Measurements from ENCODE around the gene AFAP1.

Gene AFAP1

DNA sequence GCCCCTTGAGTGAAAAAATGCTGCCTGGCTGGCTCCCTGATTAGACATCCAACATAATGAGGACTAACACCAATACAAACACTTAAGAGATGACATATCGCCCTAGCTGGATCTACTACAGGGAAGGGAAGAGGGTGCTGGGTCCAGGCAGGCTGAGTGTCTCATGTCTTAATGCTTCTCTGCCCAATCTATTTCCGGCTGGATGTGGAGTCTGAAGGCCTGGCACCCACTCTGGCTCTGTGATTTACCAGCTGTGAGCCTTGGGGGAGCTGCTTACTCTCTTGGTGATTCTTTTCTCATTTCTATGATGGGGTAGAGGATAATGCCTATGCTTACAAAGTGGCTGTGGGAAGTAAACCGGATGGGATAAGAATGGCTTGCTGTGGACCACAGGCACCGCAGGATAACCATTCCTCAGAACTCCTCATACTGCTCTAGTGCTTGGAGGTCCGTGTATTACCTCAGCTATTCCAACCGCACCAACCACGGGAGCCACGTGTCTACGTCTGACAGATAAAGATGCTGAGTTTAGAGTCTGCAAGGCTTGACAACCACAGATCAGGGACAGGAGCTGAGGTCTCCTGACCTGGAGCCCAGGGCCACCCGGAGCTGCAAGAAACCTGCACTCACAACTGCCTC, 161.7 kb downstream of the AFAP1 start:
- TF ChIP-seq GATA3 (IDR thresholded peaks at IDR 0.05; ENCODE audit: low read depth, low read length), result no peak
- TF ChIP-seq GATA2 (IDR thresholded peaks at IDR 0.05; ENCODE audit: low read depth, low read length), result no peak

DNA sequence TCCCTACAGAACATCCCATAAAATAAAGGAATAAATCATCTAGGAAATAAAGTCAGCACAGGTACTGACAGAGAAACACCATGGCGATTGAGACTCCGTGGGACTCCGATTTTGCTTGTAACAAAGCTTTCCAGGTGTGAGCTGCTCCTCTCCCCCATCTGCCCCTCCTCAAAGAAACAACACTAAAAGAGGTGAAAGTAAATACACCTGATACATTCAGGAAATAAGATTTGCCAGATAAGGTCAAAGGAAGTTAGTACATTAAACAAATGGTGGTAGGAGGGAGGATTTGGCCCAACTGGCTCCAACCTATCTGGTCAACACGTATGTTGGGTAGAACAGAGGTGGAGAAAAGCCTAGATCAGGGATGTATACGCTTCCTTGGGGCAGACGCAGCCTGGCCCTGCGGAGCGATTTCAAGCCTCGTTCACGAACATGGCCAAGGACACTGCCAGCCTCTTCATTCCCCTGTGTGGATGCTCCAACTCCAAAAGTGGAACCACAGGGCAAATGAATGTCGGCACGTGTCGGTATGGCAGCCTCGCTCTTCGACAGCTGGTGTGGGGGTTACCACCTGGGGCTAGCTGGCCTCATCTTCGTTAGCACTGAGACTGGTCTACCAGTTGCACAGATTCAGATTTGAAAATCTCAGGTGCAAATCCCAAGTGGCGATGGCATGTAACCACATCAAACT, 162.5 kb downstream of the AFAP1 start:
- no peak for TF ChIP-seq GATA3 (IDR thresholded peaks at IDR 0.05; ENCODE audit: low read depth, low read length)
- TF ChIP-seq GATA2 (IDR thresholded peaks at IDR 0.05; ENCODE audit: low read depth, low read length), result no peak

DNA sequence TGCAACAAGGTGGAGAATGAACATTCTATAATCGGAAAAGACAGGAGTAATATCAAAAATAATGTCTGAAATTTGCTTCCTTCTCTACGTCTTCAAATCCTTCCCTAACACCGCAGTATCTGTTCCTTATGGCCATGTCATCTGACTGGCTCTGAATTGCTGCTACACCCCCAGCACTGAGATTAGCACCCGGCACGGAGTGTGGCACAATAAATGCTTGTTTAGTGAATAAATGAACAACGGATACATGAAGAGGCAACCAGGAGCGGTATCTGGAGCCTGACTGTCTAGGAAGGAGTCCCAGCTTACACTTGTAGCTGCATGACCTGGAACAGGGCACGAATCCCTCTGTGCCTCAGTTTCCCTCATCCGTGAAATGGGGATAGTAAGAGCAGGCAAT, 164.3 kb downstream of the AFAP1 start:
- TF ChIP-seq GATA3 (IDR thresholded peaks at IDR 0.05; ENCODE audit: low read depth, low read length), result no peak
- TF ChIP-seq GATA2 (IDR thresholded peaks at IDR 0.05; ENCODE audit: low read depth, low read length), result no peak

DNA sequence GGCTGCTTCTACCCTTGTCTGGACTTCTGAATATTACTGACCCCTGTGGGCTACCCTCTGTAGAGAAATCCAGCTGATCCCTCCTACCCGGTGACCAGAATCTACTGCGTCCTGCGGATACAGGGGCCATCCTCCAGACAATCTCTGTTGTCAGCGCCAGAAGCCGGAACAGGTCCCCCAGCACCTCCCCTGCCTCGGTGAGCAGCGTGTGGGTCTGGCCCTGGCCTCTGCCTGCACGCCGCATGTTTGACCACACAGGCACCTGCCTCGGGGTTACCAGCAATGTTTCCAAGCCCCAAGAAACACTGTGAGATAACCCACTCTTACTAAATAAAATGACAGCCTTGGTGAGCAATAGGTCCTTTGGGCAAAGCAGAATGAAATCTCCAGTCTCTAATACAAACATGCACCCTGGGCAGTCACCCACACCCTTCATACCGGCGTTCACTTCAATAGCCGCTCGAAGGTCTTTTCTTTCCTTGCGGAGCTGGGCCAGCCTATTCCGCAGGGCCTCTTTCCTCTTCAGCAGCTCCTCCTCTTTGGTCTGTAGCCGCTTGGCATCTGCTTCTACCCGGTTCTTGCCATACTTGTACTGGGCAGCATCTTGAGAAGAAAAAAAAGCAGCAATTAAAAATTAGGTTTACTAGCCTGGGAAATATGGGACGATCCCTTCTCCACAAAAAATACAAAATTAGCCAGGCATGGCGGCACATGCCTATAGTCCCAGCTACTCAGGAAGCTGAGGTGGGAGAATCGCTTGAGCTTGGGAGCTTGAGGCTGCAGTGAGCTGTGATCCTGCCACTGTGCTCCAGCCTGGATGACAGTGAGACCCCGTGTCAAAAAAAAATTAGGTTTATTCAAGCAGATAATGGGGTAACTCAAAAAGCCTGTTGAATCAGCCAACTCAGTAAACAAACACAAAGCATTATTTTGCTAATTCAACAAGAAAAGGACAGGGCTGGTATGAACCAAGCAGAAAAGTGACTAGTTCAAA, 165.1 kb downstream of the AFAP1 start:
- TF ChIP-seq GATA2 (IDR thresholded peaks at IDR 0.05; ENCODE audit: low read depth, low read length) (no peak), GATA3 (IDR thresholded peaks at IDR 0.05; ENCODE audit: low read depth, low read length) (no peak)

DNA sequence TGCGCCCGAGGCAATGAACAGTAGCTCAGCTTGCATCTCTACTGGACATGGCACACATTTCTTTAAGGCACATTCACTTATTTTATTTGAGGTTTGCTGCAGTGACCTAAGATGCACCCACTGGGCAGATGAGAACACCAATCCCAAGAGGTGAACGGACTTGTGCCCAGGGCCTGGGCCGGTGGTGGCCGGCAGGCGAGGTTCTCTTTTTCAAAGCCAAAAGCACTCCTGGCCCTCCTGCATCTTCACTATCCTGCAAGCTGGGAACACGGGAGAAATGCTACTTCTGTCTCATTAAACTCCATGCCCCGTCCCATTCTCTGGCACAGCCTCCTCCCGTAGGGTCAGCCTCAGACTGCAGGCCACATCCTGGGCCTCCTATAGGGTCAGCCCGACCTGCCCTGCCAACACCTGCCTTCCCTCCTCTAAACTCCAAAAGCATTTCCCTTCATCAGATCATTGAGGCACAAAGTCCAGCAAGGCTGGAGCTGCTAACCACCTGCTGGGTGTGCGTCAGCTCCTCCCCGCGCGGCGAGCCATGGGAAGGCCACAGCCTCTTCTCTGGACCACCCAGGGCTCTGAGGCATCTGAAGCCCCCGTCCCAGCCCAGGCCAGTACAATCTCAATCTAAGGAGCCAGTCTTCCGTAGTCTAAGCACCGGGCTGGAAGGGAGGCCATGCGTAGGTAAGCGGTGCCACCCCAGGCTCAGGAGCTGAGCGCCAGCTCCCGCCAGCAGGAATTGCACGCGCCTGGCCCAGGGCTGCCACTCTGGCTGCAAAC, 166.1 kb downstream of the AFAP1 start:
- no peak for TF ChIP-seq GATA3 (IDR thresholded peaks at IDR 0.05; ENCODE audit: low read depth, low read length)
- no peak for TF ChIP-seq GATA2 (IDR thresholded peaks at IDR 0.05; ENCODE audit: low read depth, low read length)

DNA sequence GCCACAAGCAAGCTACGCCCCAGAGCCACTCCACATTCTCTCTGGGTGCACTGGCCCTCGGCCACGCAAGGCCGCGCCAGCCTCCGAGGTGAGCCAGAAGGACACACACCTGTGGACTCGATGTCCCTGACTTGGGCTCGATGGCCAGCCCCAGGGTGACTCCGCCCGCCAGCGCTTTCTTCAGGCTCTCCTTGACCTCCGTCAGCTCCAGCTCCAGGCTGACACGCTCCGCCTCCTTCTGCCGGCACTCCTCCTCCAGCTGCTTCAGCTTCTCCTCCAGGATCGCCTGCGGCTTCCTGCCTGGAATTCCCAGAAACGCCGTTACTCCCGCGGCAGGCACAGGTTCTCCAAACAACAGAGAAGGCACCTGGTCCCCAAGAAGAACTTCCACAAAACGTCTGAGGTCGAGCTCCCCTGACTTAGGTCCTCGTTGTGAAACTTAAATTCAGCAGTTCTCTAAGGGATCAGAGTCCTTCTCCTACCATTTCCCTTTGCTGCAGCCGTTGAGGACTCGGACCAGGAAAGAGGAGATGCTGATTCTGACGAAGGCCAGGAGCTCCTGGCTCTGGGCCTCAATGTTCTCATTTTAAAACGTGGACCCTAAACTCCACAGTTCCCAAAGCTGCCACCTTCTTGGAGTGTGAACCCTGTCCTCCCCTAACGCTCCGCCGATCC, 166.8 kb downstream of the AFAP1 start:
- no peak for TF ChIP-seq GATA3 (IDR thresholded peaks at IDR 0.05; ENCODE audit: low read depth, low read length)
- no peak for TF ChIP-seq GATA2 (IDR thresholded peaks at IDR 0.05; ENCODE audit: low read depth, low read length)

DNA sequence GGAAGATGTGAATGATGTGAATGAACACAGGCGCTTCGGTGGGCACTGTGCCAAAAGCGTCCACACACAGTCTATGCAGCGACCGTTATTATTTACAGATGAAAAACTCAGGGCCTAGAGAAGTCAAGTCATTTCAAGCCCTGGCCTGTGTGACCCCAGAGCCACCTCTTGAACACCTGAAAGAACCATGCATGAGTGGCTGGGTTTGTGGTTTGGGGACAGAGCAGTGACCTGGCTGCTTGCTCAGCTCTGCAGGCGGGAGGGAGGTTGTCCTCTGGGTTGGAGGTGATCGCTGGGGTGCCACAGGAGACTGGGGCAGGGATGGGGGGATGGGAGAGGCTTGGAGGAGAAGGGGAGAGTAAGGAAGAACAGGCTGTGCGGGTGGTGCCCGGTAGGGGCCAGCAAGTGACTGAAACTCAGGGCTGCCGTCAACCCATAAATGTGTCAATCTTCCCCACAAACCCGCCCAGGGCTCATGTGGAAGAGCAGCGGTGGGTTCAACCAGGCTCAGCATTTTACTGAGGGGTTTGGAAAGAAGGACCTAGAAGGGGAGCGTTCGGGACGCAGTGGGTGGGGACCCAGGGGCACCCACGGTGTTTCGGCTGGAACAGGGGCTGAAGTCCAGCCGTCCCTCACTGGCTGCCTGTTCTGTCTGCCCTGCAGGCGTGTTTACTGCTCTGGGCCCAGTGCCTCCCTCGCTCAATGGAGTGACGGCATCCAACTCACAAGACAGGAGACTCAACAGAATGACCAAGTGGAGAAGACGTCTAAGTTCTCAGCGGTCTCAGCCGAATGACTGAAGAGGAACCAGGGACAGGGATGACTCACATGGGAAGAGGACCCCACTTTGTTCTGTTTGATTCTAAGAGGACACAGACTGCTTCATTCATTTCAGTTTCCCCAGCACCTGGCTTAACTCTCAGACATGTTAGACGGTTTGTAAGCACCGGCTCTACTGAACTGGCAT, 167.8 kb downstream of the AFAP1 start:
- TF ChIP-seq GATA3 (IDR thresholded peaks at IDR 0.05; ENCODE audit: low read depth, low read length), result no peak
- TF ChIP-seq GATA2 (IDR thresholded peaks at IDR 0.05; ENCODE audit: low read depth, low read length), result no peak

DNA sequence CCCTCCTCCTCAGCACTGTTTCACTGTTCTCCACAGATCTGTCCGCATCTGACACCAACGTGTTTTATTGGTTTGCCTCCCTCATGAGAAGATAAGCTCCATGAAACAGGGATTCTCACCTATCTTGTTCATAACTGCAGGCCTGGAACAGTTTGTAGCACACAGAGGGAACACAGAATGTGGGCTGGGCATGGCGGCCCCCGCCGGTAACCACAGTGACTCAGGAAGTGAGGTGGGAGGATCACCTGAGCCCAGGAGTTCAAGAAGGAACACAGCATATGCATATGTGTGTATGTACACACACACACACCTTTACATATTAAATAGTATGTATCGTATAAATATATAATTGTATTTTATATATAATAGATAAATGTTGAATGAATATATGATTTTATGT, 168.6 kb downstream of the AFAP1 start:
- no peak for TF ChIP-seq GATA3 (IDR thresholded peaks at IDR 0.05; ENCODE audit: low read depth, low read length)
- no peak for TF ChIP-seq GATA2 (IDR thresholded peaks at IDR 0.05; ENCODE audit: low read depth, low read length)

DNA sequence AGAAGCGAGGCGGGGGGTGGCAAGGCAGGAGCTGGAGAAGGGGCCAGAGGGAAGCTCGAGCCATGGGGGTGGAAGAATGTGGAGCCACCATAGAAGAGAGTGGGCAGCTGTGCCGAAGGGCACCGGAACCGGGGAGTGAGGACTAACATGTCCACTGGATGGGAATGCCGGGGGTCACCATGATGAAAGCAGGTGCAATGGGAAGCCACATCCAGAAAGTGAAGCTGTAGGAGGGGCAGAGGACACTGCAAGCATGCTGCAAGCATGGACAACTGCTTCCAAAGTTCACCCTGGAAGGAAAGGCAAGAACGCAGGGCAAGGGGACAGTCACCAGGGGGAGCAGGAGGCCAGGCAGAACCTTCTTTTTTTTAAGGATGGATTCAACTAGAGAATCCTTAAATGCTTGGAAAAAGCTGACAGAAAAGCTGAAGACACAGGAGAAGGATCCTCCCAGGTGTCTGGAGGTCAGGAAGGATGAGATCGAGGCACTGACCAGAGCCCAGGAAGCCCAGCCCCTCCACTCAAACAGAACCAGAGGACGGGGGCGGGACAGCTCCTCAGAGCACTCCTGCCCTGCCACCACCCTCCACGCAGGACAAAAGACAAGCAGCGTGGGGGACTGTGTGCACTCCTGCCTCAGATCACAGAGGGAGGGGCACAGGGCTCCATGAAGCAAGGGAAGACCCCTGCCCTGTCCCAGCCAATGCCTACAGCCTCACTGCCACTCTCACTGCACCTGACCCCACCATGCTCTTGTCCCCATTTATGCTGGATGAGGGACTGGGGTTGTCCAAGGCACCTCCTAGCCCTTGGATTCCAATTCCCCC, 169.2 kb downstream of the AFAP1 start:
- TF ChIP-seq GATA2 (IDR thresholded peaks at IDR 0.05; ENCODE audit: low read depth, low read length) (no peak), GATA3 (IDR thresholded peaks at IDR 0.05; ENCODE audit: low read depth, low read length) (no peak)

DNA sequence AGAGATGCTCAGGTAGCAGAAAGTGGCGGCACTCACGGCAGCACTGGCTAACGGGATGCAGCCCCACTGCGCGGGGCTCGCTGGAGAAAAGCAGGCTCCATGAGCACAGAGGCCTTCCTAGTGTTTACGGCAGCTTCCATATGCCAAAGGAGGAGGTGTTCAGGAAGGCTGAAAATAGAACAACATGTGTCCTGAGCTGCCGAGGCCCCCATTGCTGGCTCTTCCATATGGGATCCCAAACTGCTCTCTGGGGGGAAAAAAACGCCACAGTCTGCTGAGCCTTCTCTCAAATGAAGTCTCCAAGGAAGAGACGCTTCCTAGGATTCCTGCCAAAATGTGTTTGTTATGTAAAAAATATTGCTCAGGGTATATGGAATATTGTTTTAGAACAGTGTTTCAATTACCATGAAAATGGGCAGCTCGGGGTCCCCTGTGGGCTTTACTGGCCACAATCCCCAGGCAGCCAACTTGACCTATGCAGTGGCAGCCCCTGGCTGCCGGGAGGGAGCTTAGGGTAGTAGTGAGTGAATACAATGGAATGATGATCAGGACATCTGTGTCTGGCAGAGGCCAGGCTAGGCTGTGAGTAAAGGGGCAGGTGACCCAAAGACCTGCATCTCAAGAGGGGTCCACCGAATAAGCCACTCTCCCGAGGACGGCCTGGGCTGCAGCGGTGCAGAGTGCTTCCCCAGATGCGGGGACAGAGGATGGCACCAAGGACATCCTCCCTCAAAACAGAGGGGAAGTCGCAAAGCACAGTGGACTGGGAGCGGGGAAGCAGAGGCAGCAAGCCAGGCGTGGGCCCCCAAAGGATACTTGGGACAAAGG, 170.1 kb downstream of the AFAP1 start:
- no peak for TF ChIP-seq GATA3 (IDR thresholded peaks at IDR 0.05; ENCODE audit: low read depth, low read length)

DNA sequence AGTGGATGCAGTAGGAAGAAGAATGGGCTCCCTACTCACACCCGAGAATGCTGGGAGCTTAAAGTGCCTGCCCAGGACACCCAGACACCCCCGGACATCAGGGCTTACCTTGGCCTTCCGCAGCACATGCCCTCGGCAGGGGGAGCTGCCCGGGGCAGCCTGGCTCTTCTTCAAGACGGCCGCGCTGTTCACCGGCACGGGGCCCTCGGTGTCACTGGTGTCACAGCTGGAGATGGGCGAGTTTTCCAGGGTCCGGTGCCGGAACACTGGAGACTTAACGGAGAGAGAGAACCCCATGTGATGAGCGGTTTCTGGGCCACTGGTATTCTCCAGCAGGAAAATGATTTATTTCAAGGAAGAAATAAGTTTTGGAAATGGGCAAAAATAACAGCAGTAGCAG, 170.9 kb downstream of the AFAP1 start:
- no peak for TF ChIP-seq GATA2 (IDR thresholded peaks at IDR 0.05; ENCODE audit: low read depth, low read length)
- TF ChIP-seq GATA3 (IDR thresholded peaks at IDR 0.05; ENCODE audit: low read depth, low read length), result no peak

Measured in SH-SY5Y (cell line).